Measurements from ENCODE around the gene SMTN. TPM values are rescaled to one million over a fixed set of nuclear protein-coding genes. Genes with fewer than 3 reads are reported as not detected.

SMTN gene
- total RNA-seq, 2 experiments from 2014 or later: 2.9 TPM

DNA sequence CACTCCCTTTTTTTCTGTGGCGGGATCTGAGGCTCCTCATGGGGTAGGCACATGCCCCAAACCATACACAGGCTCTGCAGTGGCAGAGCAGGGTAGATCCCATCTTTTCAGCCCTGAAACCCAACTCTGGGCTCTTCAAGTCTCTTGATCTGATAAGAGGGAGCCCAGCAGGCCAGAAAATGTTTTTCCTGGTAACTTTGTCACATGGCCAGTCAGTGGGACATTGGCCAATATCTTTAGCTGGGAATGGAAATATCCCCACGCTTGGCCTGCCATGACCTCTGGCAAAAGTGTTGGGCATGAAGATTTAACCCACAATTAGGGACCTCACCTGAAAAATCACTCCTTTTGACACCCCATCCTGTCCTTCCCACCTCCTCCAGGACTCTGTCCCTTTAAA is 49.8 kb downstream of the SMTN start:
- CTCF ChIA-PET: no interaction called here
- no peaks in the 10 kb centered on the region for H3K9me3 Mint-ChIP-seq

DNA sequence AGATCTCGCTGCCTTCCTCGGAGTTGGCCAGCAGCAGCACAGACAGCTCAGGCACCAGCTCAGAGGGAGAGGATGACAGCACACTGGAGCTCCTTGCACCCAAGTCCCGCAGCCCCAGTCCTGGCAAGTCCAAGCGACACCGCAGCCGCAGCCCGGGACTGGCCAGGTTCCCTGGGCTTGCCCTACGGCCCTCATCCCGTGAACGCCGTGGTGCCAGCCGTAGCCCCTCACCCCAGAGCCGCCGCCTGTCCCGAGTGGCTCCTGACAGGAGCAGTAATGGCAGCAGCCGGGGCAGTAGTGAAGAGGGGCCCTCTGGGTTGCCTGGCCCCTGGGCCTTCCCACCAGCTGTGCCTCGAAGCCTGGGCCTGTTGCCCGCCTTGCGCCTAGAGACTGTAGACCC is 52.8 kb downstream of the SMTN start:
- TF ChIP-seq, protein P1, sequence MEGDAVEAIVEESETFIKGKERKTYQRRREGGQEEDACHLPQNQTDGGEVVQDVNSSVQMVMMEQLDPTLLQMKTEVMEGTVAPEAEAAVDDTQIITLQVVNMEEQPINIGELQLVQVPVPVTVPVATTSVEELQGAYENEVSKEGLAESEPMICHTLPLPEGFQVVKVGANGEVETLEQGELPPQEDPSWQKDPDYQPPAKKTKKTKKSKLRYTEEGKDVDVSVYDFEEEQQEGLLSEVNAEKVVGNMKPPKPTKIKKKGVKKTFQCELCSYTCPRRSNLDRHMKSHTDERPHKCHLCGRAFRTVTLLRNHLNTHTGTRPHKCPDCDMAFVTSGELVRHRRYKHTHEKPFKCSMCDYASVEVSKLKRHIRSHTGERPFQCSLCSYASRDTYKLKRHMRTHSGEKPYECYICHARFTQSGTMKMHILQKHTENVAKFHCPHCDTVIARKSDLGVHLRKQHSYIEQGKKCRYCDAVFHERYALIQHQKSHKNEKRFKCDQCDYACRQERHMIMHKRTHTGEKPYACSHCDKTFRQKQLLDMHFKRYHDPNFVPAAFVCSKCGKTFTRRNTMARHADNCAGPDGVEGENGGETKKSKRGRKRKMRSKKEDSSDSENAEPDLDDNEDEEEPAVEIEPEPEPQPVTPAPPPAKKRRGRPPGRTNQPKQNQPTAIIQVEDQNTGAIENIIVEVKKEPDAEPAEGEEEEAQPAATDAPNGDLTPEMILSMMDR (IDR thresholded peaks at IDR 0.05): no peak
- no peak for ATAC-seq (ENCODE audit: poor library complexity)
- no peak overlapping the region for H3K27ac ChIP-seq (ENCODE audit: low read depth in 1 of 2, low read length in 2 of 2)
- Mint-ChIP-seq H3K4me3 (no peak overlapping the region), H3K4me1 (ENCODE audit: low read depth) (no peaks in the 10 kb centered on the region), H3K36me3 (ENCODE audit: low read depth) (no peaks in the 10 kb centered on the region), H3K27me3 (no peaks in the 10 kb centered on the region), H3K9me3 (no peaks in the 10 kb centered on the region), H3K27ac (no peak overlapping the region)
- intact Hi-C loops (cut with DNase I, micrococcal nuclease): no loop called here
- H3K4me1 ChIP-seq (ENCODE audit: insufficient read depth, low read length): no peaks in the 10 kb centered on the region
- H3K36me3 ChIP-seq (ENCODE audit: insufficient read depth, low read length): no peaks in the 10 kb centered on the region
- no peak overlapping the region for H3K4me3 ChIP-seq (ENCODE audit: low read length)
- no peaks in the 10 kb centered on the region for H3K9me3 ChIP-seq (ENCODE audit: control insufficient read depth in 1 of 2, insufficient read depth in 1 of 2, low read length in 2 of 2)
- ChIA-PET CTCF (no interaction called here), POLR2A (no interaction called here)
- no peak for DNase-seq
- no peaks in the 10 kb centered on the region for H3K27me3 ChIP-seq (ENCODE audit: control insufficient read depth in 1 of 2, insufficient read depth in 2 of 2, low read length in 2 of 2)

More for the DNA sequence above, 49.8 kb downstream of the SMTN start:
- Mint-ChIP-seq H3K27me3 (no peaks in the 10 kb centered on the region), H3K4me1 (ENCODE audit: low read depth) (no peaks in the 10 kb centered on the region), H3K27ac (no peak overlapping the region), H3K4me3 (no peak overlapping the region), H3K36me3 (ENCODE audit: low read depth) (no peaks in the 10 kb centered on the region)
- DNase-seq (no peak), ATAC-seq (ENCODE audit: poor library complexity) (no peak)
- intact Hi-C loops (cut with DNase I, micrococcal nuclease): no loop called here
- Histone ChIP-seq H3K9me3 (ENCODE audit: control insufficient read depth in 1 of 2, insufficient read depth in 1 of 2, low read length in 2 of 2) (no peaks in the 10 kb centered on the region), H3K4me3 (ENCODE audit: low read length) (no peak overlapping the region), H3K4me1 (ENCODE audit: insufficient read depth, low read length) (no peaks in the 10 kb centered on the region), H3K27ac (ENCODE audit: low read depth in 1 of 2, low read length in 2 of 2) (no peak overlapping the region), H3K27me3 (ENCODE audit: control insufficient read depth in 1 of 2, insufficient read depth in 2 of 2, low read length in 2 of 2) (peaks cover 2 to 7% of the 10 kb centered on the region in 2 experiments), H3K36me3 (ENCODE audit: insufficient read depth, low read length) (no peaks in the 10 kb centered on the region)
- TF ChIP-seq, protein P1 (IDR thresholded peaks at IDR 0.05): no peak
- POLR2A ChIA-PET: no interaction called here

DNA sequence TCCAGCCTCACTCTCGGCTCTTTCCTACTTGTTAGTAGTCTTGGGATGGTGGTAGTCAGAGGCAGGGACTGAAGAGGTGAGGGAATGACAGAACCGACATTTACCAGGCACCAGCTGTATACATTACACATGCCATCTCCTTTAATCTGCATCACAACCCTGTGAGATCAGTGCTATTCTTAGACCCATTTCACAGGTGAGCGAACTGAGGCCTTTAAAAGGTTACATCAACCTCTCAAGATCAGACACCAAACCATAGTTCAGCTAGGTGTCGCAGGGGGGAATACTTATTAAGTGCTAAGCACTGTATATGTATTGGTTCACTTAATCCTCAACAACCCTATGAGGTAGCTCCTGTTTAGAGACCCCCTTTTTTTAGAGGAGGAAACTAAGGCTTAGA is 53.6 kb downstream of the SMTN start:
- no peaks in the 10 kb centered on the region for H3K9me3 Mint-ChIP-seq
- no peak overlapping the region for H3K27ac ChIP-seq (ENCODE audit: low read depth in 1 of 2, low read length in 2 of 2)
- no peaks in the 10 kb centered on the region for H3K36me3 ChIP-seq (ENCODE audit: insufficient read depth, low read length)
- no peak for ATAC-seq (ENCODE audit: poor library complexity)
- ChIA-PET CTCF (no interaction called here), POLR2A (no interaction called here)
- H3K36me3 Mint-ChIP-seq (ENCODE audit: low read depth): no peaks in the 10 kb centered on the region
- no peak overlapping the region for H3K4me3 ChIP-seq (ENCODE audit: low read length)
- no peak overlapping the region for H3K4me3 Mint-ChIP-seq
- no peaks in the 10 kb centered on the region for H3K4me1 ChIP-seq (ENCODE audit: insufficient read depth, low read length)
- no peak for DNase-seq
- H3K27me3 Mint-ChIP-seq: no peaks in the 10 kb centered on the region
- H3K27me3 ChIP-seq (ENCODE audit: control insufficient read depth in 1 of 2, insufficient read depth in 2 of 2, low read length in 2 of 2): no peaks in the 10 kb centered on the region
- TF ChIP-seq, protein P1 (IDR thresholded peaks at IDR 0.05): no peak
- H3K4me1 Mint-ChIP-seq (ENCODE audit: low read depth): no peaks in the 10 kb centered on the region
- H3K9me3 ChIP-seq (ENCODE audit: control insufficient read depth in 1 of 2, insufficient read depth in 1 of 2, low read length in 2 of 2): no peaks in the 10 kb centered on the region
- intact Hi-C loops (cut with DNase I, micrococcal nuclease): no loop called here
- no peak overlapping the region for H3K27ac Mint-ChIP-seq
